Measurements from ENCODE around the gene VAMP2. TPM values are rescaled to one million over a fixed set of nuclear protein-coding genes. Genes with fewer than 3 reads are reported as not detected.
A peak's percentile ranks its signal among the peaks of the same experiment; 100 is the strongest.

VAMP2 gene
- total and polyA plus RNA-seq, 9 of the 15 experiments (the other 6 are each of a cell fraction or from before 2014, with no cell fraction given) = 2.3 to 31.8 (median 6.0) TPM

GRCh38 chr17:8163978-8164814, 1.4 kb upstream of the VAMP2 start (continued):
- TF ChIP-seq, protein P1, sequence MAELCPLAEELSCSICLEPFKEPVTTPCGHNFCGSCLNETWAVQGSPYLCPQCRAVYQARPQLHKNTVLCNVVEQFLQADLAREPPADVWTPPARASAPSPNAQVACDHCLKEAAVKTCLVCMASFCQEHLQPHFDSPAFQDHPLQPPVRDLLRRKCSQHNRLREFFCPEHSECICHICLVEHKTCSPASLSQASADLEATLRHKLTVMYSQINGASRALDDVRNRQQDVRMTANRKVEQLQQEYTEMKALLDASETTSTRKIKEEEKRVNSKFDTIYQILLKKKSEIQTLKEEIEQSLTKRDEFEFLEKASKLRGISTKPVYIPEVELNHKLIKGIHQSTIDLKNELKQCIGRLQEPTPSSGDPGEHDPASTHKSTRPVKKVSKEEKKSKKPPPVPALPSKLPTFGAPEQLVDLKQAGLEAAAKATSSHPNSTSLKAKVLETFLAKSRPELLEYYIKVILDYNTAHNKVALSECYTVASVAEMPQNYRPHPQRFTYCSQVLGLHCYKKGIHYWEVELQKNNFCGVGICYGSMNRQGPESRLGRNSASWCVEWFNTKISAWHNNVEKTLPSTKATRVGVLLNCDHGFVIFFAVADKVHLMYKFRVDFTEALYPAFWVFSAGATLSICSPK (IDR thresholded peaks at IDR 0.05; ENCODE audit: borderline replicate concordance) = no peak
- peak; percentile 72 for TF ChIP-seq MYNN (IDR thresholded peaks at IDR 0.05)
- TF ChIP-seq MYNN (CRISPR knock-in tag; IDR thresholded peaks at IDR 0.05) = no peak
- peak; percentile 77; the same call in 1 of the 2 replicates for TF ChIP-seq GATAD2B (IDR thresholded peaks at IDR 0.05; ENCODE audit: borderline replicate concordance)
- TF ChIP-seq, protein P2, sequence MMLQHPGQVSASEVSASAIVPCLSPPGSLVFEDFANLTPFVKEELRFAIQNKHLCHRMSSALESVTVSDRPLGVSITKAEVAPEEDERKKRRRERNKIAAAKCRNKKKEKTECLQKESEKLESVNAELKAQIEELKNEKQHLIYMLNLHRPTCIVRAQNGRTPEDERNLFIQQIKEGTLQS (IDR thresholded peaks at IDR 0.05) = no peak
- TF ChIP-seq, protein P2 (CRISPR knock-in tag; conservative IDR thresholded peaks at IDR 0.05) = no peak
- peak; percentile 62; the same call in 1 of the 2 replicates for TF ChIP-seq SOX6 (IDR thresholded peaks at IDR 0.05)
- TF ChIP-seq ARID1B (IDR thresholded peaks at IDR 0.05) = peak; percentile 65; the same call in 1 of the 2 replicates
- TF ChIP-seq ZNF778 (CRISPR knock-in tag; IDR thresholded peaks at IDR 0.05) = no peak
- TF ChIP-seq NFRKB (IDR thresholded peaks at IDR 0.05; ENCODE audit: low read depth) = no peak
- TF ChIP-seq EP400 (IDR thresholded peaks at IDR 0.05) = peak; percentile 55
- TF ChIP-seq TAF1 (IDR thresholded peaks at IDR 0.05; ENCODE audit: control insufficient read depth, extremely low read depth, insufficient read depth, low read length, severe bottlenecking) = peak; percentile 67
- peak; percentile 63 for TF ChIP-seq JUND (IDR thresholded peaks at IDR 0.05; ENCODE audit: borderline replicate concordance, low read depth, low read length)
- no peak; the same call in 2 of the 3 replicates for TF ChIP-seq JUND (tag; IDR thresholded peaks at IDR 0.05; ENCODE audit: borderline replicate concordance, low read depth, low read length)
- TF ChIP-seq SLC30A9 (CRISPR knock-in tag; IDR thresholded peaks at IDR 0.05) = no peak
- no peak for TF ChIP-seq ETV6 (IDR thresholded peaks at IDR 0.05; ENCODE audit: borderline replicate concordance in 1 of 2, low read depth in 2 of 2, low read length in 1 of 2)
- no peak for TF ChIP-seq ETV6 (CRISPR knock-in tag; IDR thresholded peaks at IDR 0.05; ENCODE audit: borderline replicate concordance)
- no peak for TF ChIP-seq CBX5 (IDR thresholded peaks at IDR 0.05; ENCODE audit: borderline replicate concordance, low read depth)
- TF ChIP-seq LEF1 (IDR thresholded peaks at IDR 0.05) = peak; percentile 90
- no peak for TF ChIP-seq STAT5B (CRISPR knock-in tag; IDR thresholded peaks at IDR 0.05)
- peak; percentile 61 for TF ChIP-seq L3MBTL2 (IDR thresholded peaks at IDR 0.05)
- no peak for TF ChIP-seq KLF13 (tag; IDR thresholded peaks at IDR 0.05; ENCODE audit: borderline replicate concordance, low read depth)
- TF ChIP-seq CBFB (CRISPR knock-in tag; IDR thresholded peaks at IDR 0.05) = no peak
